ENCODE results near the gene HBP1.

Gene HBP1

GRCh38 chr7:107158028-107158427 is 10.8 kb upstream of the HBP1 start:
- no peaks in the 10 kb centered on the region for H3K9me3 ChIP-seq (ENCODE audit: control insufficient read depth, low read length)
- DNase-seq (ENCODE audit: low read depth): no peak
- H3K4me1 ChIP-seq (ENCODE audit: control insufficient read depth, insufficient read depth, low read length): peaks cover 2% of the 10 kb centered on the region
- no peak overlapping the region for H3K9ac ChIP-seq (ENCODE audit: low read length)
- H3K36me3 ChIP-seq (ENCODE audit: control insufficient read depth, insufficient read depth, low read length, severe bottlenecking): peaks cover 28% of the 10 kb centered on the region
- no peak overlapping the region for H3K4me3 ChIP-seq (ENCODE audit: low read length)
- H3K27me3 ChIP-seq (replicated peaks; ENCODE audit: control insufficient read depth, insufficient read depth, low read length): no peaks in the 10 kb centered on the region

DNA sequence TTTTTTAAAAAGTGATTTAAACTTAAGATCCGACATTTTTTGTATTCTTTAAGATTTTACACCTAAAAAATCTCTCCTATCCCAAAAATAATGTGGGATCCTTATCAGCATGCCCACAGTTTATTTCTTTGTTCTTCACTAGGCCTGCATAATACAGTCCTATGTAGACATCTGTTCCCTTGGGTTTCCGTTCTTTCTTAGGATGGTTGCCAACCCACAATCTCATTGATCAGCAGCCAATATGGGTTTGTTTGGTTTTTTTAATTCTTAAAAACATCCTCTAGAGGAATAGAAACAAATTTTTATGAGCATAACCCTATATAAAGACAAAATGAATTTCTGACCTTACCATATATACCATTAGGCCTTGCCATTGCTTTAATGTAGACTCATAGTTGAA is 8.4 kb upstream of the HBP1 start:
- Histone ChIP-seq H3K4me1 (ENCODE audit: control insufficient read depth, insufficient read depth, low read length) (peaks cover 2% of the 10 kb centered on the region), H3K9me3 (ENCODE audit: control insufficient read depth, low read length) (no peaks in the 10 kb centered on the region), H3K9ac (ENCODE audit: low read length) (no peak overlapping the region), H3K27me3 (replicated peaks; ENCODE audit: control insufficient read depth, insufficient read depth, low read length) (no peaks in the 10 kb centered on the region), H3K36me3 (ENCODE audit: control insufficient read depth, insufficient read depth, low read length, severe bottlenecking) (peaks cover 22% of the 10 kb centered on the region), H3K4me3 (ENCODE audit: low read length) (no peak overlapping the region)
- DNase-seq (ENCODE audit: low read depth): no peak

DNA sequence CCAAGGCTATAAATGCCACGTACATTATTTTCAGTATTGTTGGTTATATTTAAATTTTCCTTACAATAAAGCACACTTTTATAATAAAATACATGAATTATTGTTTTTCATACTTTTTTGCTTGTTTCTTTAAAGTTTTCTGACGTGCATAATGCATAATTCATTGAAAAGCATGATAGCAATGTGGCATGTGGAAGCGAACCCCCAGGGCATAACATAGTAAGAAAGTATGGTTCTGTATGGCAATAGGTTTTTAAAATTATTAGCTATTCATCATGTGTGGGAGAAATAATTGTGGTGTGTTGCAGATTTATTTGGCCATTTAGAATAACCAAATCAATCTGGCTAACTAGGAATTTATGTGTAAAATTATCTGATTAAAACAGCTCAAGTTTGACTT is 7.4 kb upstream of the HBP1 start:
- H3K9me3 ChIP-seq (ENCODE audit: control insufficient read depth, low read length): no peaks in the 10 kb centered on the region
- no peak for DNase-seq (ENCODE audit: low read depth)
- no peak overlapping the region for H3K9ac ChIP-seq (ENCODE audit: low read length)
- peaks cover 3% of the 10 kb centered on the region for H3K4me1 ChIP-seq (ENCODE audit: control insufficient read depth, insufficient read depth, low read length)
- H3K4me3 ChIP-seq (ENCODE audit: low read length): no peak overlapping the region
- peaks cover 22% of the 10 kb centered on the region for H3K36me3 ChIP-seq (ENCODE audit: control insufficient read depth, insufficient read depth, low read length, severe bottlenecking)
- H3K27me3 ChIP-seq (replicated peaks; ENCODE audit: control insufficient read depth, insufficient read depth, low read length): no peaks in the 10 kb centered on the region

GRCh38 chr7:107162475-107162874 is 6.3 kb upstream of the HBP1 start:
- no peaks in the 10 kb centered on the region for H3K9me3 ChIP-seq (ENCODE audit: control insufficient read depth, low read length)
- no peak overlapping the region for H3K9ac ChIP-seq (ENCODE audit: low read length)
- DNase-seq (ENCODE audit: low read depth): no peak
- no peaks in the 10 kb centered on the region for H3K27me3 ChIP-seq (replicated peaks; ENCODE audit: control insufficient read depth, insufficient read depth, low read length)
- peaks cover 13% of the 10 kb centered on the region for H3K36me3 ChIP-seq (ENCODE audit: control insufficient read depth, insufficient read depth, low read length, severe bottlenecking)
- peaks cover 6% of the 10 kb centered on the region for H3K4me1 ChIP-seq (ENCODE audit: control insufficient read depth, insufficient read depth, low read length)
- no peak overlapping the region for H3K4me3 ChIP-seq (ENCODE audit: low read length)

GRCh38 chr7:107164092-107164491 is 4.7 kb upstream of the HBP1 start:
- DNase-seq (ENCODE audit: low read depth): no peak
- Histone ChIP-seq H3K9me3 (ENCODE audit: control insufficient read depth, low read length) (no peaks in the 10 kb centered on the region), H3K36me3 (ENCODE audit: control insufficient read depth, insufficient read depth, low read length, severe bottlenecking) (peaks cover 10% of the 10 kb centered on the region), H3K4me1 (ENCODE audit: control insufficient read depth, insufficient read depth, low read length) (peaks cover 6% of the 10 kb centered on the region), H3K4me3 (ENCODE audit: low read length) (no peak overlapping the region), H3K9ac (ENCODE audit: low read length) (no peak overlapping the region), H3K27me3 (replicated peaks; ENCODE audit: control insufficient read depth, insufficient read depth, low read length) (no peaks in the 10 kb centered on the region)

DNA sequence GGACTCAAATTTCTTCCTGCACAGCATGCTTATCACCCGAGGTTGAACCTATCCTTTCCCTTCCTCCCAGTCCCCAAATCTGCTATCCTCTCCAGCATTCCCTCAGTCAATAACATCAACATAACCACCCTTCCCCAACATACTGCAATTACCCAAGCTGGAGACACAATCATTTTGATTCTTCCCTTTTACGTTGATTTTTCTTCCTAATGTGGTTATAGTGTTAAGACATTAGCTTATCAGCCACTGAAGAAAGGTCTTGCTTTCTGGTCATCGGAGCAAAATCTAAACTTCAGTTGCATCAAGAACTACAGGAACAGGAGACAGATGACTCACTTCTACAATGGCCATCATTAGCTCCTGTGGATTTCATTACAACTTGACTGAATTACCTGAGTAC is 3.5 kb upstream of the HBP1 start:
- Histone ChIP-seq H3K4me1 (ENCODE audit: control insufficient read depth, insufficient read depth, low read length) (peaks cover 10% of the 10 kb centered on the region), H3K9me3 (ENCODE audit: control insufficient read depth, low read length) (no peaks in the 10 kb centered on the region), H3K4me3 (ENCODE audit: low read length) (no peak overlapping the region), H3K36me3 (ENCODE audit: control insufficient read depth, insufficient read depth, low read length, severe bottlenecking) (peaks cover 7% of the 10 kb centered on the region), H3K27me3 (replicated peaks; ENCODE audit: control insufficient read depth, insufficient read depth, low read length) (no peaks in the 10 kb centered on the region), H3K9ac (ENCODE audit: low read length) (no peak overlapping the region)
- DNase-seq (ENCODE audit: low read depth): no peak

DNA sequence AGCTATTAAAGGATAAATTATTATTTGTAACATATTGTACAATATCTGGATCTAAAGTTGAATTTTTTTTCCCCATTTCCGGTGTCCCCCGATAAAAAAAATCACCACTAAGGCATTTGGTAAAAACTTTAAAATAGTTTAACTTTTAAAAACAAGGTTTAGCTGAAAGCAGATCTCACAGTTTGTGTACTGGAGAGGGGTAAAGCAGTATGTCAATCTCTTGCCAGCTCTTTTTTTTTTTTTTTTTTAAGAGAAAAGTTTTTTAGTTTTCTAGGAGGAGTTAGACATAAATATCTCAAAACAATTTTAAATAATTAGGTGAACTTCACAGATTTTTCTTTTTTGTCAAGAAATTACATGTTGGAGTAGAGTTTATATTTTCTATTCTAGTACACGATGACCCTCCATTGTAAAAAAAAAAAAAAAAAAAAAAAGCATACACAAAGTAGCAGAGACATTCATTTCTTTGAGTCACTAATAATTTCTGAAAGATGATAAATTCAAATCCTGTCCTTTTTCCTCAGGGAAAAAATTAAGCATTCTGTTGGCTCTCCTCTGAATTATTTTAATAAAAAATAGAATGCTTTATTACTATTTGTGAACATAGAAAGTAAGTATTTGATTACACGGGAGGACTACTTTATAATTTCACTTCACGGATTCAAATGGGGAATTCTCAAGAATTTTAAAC is 1.9 kb upstream of the HBP1 start:
- no peaks in the 10 kb centered on the region for H3K9me3 ChIP-seq (ENCODE audit: control insufficient read depth, low read length)
- H3K9ac ChIP-seq (ENCODE audit: low read length): peak overlapping the region; percentile 95
- peak; percentile 30 for DNase-seq (ENCODE audit: low read depth)
- H3K36me3 ChIP-seq (ENCODE audit: control insufficient read depth, insufficient read depth, low read length, severe bottlenecking): no peaks in the 10 kb centered on the region
- no peaks in the 10 kb centered on the region for H3K27me3 ChIP-seq (replicated peaks; ENCODE audit: control insufficient read depth, insufficient read depth, low read length)
- H3K4me3 ChIP-seq (ENCODE audit: low read length): peak overlapping the region; percentile 90
- H3K4me1 ChIP-seq (ENCODE audit: control insufficient read depth, insufficient read depth, low read length): peaks cover 21% of the 10 kb centered on the region

- Histone ChIP-seq H3K36me3 (ENCODE audit: control insufficient read depth, insufficient read depth, low read length, severe bottlenecking) (no peaks in the 10 kb centered on the region), H3K9ac (ENCODE audit: low read length) (peak overlapping the region; percentile 95), H3K4me3 (ENCODE audit: low read length) (peak overlapping the region; percentile 90), H3K9me3 (ENCODE audit: control insufficient read depth, low read length) (no peaks in the 10 kb centered on the region), H3K4me1 (ENCODE audit: control insufficient read depth, insufficient read depth, low read length) (peaks cover 26% of the 10 kb centered on the region), H3K27me3 (replicated peaks; ENCODE audit: control insufficient read depth, insufficient read depth, low read length) (no peaks in the 10 kb centered on the region)
- peak; percentile 92 for DNase-seq (ENCODE audit: low read depth)
Measured at GRCh38 chr7:107167483-107168232, 1.1 kb upstream of the HBP1 start.

- peaks cover 31% of the 10 kb centered on the region for H3K4me1 ChIP-seq (ENCODE audit: control insufficient read depth, insufficient read depth, low read length)
- peak overlapping the region; percentile 91 for H3K4me3 ChIP-seq (ENCODE audit: low read length)
- peak; percentile 99 for DNase-seq (ENCODE audit: low read depth)
- H3K9me3 ChIP-seq (ENCODE audit: control insufficient read depth, low read length): no peaks in the 10 kb centered on the region
- no peaks in the 10 kb centered on the region for H3K27me3 ChIP-seq (replicated peaks; ENCODE audit: control insufficient read depth, insufficient read depth, low read length)
- no peaks in the 10 kb centered on the region for H3K36me3 ChIP-seq (ENCODE audit: control insufficient read depth, insufficient read depth, low read length, severe bottlenecking)
- peak overlapping the region; percentile 91 for H3K9ac ChIP-seq (ENCODE audit: low read length)
Measured at GRCh38 chr7:107169120-107170050, 582 bp downstream of the HBP1 start.

DNA sequence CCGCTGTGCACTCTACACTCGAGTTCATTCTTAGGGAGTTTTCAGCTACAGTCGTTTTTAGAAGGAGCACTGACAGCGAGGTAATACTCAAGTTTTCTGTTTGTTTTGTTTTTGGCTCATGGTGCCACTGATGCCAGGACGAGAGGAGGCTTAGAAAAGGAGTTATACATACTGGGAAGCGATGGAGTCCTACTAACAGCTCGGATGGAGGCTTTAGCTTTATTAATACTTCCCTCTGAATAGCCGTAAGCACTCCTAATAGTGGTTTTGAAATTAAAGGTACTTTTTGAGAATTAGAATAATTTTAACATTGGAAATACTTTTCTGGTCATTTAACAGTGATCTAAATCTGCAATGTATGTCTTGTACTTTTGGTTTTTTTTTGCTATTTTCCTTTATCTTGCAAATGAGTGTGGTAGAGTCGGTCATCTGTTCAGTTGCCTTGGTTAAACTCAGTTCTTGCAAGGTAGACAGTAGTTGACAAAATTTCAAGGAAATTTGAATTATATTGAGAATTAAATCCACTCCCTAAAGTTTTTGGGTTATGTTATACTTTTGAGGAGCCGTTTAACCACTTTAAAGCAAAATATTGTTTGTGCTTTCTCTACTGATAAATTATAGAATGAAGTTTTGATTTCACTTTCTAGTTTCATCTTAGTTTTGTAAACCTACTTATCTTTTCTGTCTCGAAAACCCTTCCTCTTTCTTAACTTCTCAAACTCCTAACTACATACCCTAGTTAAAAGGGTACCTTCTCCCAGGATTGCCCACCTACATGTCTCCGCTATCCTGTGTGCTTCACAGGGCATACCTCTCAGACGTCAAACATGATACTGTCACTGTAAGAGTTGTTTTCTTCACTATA is 1.5 kb downstream of the HBP1 start:
- Histone ChIP-seq H3K4me3 (ENCODE audit: low read length) (peak overlapping the region; percentile 91), H3K4me1 (ENCODE audit: control insufficient read depth, insufficient read depth, low read length) (peaks cover 36% of the 10 kb centered on the region), H3K27me3 (replicated peaks; ENCODE audit: control insufficient read depth, insufficient read depth, low read length) (no peaks in the 10 kb centered on the region), H3K9ac (ENCODE audit: low read length) (peak overlapping the region; percentile 91), H3K9me3 (ENCODE audit: control insufficient read depth, low read length) (no peaks in the 10 kb centered on the region), H3K36me3 (ENCODE audit: control insufficient read depth, insufficient read depth, low read length, severe bottlenecking) (no peaks in the 10 kb centered on the region)
- DNase-seq (ENCODE audit: low read depth): peak; percentile 24

Measured in adipocyte (in vitro differentiated cells).